Measurements from ENCODE around the gene OSGEPL1.
A peak's percentile ranks its signal among the peaks of the same experiment; 100 is the strongest.
"Not testable (repeated sequence)": the region's sequence is repeated elsewhere in the genome, so short reads cannot be mapped to it uniquely, and the experiment has no call there.

OSGEPL1 gene, protein sequence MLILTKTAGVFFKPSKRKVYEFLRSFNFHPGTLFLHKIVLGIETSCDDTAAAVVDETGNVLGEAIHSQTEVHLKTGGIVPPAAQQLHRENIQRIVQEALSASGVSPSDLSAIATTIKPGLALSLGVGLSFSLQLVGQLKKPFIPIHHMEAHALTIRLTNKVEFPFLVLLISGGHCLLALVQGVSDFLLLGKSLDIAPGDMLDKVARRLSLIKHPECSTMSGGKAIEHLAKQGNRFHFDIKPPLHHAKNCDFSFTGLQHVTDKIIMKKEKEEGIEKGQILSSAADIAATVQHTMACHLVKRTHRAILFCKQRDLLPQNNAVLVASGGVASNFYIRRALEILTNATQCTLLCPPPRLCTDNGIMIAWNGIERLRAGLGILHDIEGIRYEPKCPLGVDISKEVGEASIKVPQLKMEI

GRCh38 chr2:189762551-189763298, at the start of gene OSGEPL1:
Gene OSGEPL1, minus strand, starts transcription at chr2:189762792. Its CDS starts 1,152 bp downstream, at chr2:189761640.
- DNase-seq = peak; percentile 92 to 93

- DNase-seq = no peak
Measured at GRCh38 chr2:189803431-189803830, 40.8 kb upstream of the OSGEPL1 start.

DNA sequence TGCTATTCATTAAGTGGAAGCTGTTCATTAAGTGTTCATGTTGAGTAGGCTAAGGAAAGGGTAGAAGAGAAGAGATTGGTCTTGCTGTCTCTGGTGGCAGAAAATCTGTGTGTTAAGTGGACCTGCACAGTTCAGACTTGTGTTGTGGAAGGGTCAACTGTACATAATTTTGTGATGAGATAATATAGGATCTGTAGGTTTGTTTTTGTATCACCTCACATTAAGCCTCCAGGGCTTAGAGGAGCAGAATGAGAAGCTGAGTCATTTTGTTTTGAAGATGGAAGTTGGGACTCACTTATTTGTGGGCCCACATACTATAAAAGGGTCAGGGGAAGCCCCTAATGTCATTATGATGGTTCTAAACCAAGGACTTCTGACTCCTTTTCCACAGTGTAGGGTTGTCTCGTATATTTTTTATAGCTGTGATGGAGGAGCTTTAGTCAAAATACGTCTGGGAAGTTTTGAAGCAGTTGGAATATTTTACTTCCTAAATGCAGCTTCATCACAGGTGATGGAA, 39.9 kb upstream of the OSGEPL1 start:
- DNase-seq = no peak

GRCh38 chr2:189799531-189799930, 36.9 kb upstream of the OSGEPL1 start:
- DNase-seq = no peak

DNA sequence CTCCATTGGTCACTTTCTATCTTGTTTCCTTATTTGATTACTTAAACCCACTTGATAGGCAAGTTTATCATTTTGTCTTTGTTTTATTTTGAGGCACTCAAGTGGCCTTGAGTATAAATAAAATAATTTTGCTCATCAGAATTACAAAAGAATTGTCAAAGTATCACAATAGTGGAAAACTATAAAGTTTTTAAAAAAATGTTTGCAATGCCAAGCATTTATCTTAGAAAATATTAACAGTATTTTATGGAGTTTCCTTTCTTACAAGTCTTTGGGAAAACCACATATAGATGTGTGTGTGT, 36.4 kb upstream of the OSGEPL1 start:
- no peak for DNase-seq

- no peak for DNase-seq
Measured at GRCh38 chr2:189798312-189799029, 35.9 kb upstream of the OSGEPL1 start.

- DNase-seq = no peak
Measured at GRCh38 chr2:189797902-189798301, 35.3 kb upstream of the OSGEPL1 start.

GRCh38 chr2:189794310-189794709, 31.7 kb upstream of the OSGEPL1 start:
- DNase-seq = no peak

DNA sequence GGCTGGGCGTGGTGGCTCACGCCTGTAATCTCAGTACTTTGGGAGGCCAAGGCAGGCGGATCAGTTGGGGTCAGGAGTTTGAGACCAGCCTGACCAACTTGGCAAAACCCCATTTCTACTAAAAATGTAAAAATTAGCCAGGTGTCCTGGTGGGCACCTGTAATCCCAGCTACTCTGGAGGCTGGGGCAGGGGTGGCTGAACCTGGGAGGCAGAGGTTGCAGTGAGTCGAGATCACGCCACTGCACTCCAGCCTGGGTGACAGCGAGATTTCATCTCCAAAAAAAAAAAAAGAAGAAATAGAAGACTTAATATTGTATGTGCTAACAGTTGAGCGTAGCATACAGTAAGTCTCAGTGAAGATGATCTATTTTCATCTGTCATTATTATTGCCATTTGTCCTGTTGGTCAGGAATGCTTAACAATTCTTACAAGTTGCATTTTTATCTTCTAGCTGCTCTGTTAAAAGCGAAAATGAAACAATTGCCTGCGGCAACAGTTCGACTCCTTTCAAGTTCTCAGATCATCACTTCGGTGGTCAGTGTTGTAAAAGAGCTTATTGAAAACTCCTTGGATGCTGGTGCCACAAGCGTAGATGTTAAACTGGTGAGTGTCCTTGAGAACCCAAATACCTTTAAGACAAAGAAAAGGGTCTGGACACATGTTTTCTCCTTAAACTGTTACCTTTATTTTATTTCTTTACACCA, 28.9 kb upstream of the OSGEPL1 start:
- DNase-seq = no peak

DNA sequence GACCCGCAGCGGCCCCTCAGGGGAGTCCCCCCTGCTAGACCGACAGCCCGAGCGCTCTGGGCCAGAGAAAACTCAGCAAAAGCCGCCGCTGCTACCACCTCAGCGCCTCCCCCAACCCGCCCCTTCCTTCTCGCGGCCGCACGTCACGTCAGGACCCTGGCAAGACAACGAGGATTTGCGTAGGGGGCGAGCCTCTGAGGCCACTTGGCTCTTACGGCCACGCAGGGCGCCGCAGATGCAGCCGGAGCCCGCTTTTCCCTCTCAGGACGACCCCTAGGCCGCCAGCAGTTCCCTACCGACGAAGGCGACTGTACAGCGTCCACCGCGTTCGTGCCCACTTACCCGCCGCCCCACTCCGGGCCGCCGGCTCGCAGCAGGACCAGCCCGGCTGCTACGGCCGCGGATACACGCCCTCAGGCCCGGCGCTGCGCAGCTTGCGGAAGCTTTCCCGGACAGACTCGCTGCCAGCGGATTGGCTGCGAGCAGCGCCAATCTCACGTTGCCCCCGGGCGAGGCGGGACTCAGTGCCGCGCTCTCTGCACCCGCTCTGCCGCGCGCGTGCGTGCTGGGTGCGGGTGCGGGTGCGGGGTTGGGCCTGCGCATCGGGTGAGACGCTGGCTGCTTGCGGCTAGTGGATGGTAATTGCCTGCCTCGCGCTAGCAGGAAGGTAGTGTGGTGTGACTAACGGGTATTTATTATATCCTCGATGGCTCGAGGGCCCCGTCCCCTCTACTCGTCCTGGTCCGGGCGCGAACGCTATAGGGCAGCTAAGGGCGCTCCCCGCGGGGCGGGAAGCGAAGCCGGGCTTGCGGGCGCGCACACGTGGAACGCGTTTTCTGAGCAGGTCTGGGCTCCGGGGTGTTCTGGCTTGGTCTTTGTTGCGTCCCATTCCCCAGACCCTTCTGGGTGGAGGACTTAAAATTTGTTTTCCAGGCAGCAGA, 21.6 kb upstream of the OSGEPL1 start, which contains the start of the genes ORMDL1 and PMS1:
TSS of gene ORMDL1 (minus strand) at position 413 of the 941 bp plus-strand sequence. CDS start 1,744 bp downstream, outside the sequence.
TSS of gene PMS1 (plus strand) at position 524 of the 941 bp plus-strand sequence. CDS start 7,360 bp downstream, outside the sequence.
- peak; percentile 94 for DNase-seq

DNA sequence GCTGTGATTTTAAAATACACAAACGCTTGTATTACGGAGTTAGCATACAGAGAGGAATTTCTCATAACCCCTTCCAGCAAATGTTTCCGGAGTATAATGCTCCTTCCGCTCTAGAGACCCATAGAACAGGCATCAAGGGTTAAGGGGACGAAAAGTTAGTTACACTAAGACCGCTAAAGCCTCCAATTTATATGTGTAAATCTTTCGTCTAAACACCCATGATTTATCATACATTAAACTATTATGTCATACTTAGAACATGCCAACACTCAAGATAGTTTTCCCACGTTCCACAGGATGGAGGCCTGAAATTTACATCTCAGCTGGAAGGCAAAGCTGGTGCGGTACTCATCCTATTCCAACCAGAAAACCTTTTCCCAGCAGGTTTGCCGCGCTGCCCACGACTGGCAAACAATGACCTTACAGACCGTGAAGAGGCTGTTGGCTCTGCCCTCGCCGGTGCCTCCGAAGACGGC, 20.9 kb upstream of the OSGEPL1 start:
- DNase-seq = no peak

- DNase-seq = no peak
Measured at GRCh38 chr2:189782221-189782671, 19.7 kb upstream of the OSGEPL1 start.

DNA sequence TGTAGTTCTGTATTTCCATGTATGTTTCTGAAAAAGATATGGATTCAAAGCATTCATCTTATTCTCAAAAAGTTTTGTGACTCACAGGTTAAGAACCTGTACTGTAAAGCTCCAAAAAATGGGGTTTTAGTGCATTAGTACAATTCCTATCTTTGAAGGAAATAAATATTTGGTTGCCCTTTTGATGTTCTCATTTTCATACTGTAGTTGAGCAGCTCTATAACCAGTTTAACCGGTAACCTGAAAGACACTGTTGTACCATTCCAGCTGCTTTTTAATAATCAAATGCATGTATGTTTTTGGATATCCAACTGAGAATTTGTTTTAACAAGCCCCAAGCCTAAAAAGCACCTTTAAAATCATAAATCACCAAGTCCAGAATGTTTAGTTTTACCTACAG, 9.6 kb upstream of the OSGEPL1 start:
- no peak for DNase-seq

DNA sequence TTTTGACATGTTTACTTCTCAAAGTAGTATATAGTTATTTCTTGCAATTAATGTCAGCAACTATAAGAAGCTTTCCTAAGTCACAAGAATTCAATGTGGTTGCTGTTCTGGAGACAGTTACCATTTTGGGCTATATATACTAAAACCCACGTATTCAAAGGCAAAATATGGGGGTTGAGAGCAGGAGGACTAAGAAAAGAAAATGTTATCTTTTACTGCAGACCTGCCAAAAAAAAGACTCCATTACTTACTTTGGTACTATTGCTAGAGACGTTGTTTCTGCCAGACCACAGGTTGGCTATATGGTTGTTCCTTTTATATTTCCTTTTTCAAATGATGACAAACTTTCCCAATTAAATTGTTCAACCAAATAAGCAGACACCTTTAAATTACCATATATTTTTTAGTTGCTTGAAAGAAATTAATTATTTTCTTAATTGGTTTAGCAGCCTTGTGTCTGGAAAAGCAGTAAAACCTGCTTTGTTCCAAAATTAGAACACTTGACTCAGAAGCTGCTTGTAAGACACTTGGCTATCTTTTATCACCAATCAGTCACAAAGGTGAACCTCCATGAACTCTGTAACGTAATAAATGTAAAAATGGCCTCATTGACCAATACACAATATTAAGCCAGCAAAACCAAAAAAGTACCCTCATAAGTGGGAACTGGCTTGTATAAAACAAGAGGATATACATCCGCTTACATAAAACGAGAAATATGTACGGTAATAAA, 8.2 kb upstream of the OSGEPL1 start:
- no peak for DNase-seq

- no peak for DNase-seq
Measured at GRCh38 chr2:189763908-189764661, 1.5 kb upstream of the OSGEPL1 start.

DNA sequence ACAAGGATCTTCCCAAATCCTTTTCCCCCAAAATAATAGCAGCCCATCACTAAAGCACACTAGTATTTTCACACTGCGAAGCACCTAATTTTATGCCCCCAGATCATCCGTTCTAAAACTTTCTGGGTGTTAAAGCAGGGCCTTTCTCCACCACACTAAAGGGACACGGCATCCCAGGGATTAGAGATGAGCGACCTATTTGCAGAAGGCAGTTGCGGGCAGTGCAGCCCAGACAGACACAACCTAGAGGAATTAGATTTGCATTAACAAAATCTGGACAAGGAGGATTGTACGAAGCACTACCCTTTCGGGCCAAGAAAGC, 402 bp downstream of the OSGEPL1 start:
- no peak for DNase-seq

- DNase-seq = not testable (repeated sequence)
Measured at GRCh38 chr2:189760154-189760553, 2.4 kb downstream of the OSGEPL1 start.

DNA sequence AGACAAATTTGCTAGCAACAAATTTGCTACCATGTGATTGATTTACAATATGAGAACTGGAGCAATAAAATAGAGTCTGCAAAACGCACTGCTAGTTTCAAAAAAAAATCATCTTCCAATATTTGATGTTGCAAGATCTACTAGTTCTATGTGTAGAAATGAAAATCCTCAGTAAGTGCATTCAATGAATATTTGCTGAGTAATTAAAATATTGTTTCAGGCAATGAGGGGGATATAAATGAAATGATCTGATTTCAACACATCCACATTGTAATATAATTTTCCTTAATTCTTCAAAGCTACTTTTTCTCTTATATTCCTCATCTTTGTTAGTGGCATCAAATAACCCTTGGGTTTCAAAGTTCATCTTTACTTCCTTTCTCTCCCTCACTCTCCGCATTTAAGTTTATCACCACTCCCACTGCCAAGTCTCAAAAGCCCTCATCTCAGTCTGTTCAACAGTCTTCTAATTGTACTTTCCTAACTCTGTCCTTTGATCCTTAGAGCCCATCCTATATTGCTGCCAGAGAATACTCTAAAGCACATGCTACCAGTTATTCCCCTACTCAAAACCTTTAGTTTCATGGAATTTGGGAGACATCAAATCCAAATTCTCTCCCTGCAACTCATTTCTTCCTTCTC, 6.2 kb downstream of the OSGEPL1 start:
- no peak for DNase-seq

DNA sequence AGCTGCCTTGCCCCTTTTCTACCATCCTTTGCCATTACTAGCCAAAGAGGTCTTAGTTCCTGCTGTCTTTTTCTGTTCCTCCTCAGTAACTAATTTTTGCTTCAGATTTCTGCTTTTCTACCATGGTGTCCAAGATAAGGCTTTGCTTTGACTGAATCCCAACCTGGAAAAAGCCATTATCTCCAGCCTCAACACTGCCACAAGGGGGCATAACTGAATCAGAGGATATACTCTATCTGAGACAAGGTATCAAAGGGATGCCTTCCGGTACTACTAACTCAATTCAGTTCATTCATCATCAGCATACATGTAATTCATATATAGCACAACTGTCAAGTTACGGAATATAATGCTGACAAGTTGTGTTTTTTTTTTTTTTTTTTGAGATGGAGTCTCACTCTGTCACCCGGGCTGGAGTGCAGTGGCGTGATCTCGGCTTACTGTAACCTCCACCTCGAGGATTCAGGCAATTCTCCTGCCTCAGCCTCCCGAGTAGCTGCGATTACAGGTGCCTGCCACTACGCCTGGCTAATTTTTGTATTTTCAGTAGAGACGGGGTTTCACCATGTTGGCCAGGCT, 11.4 kb downstream of the OSGEPL1 start:
- peak; percentile 19 to 44 for DNase-seq
